GM12878 (cell line): Measurements from ENCODE around the gene PDZRN3. TPM values are rescaled to one million over a fixed set of nuclear protein-coding genes. Genes with fewer than 3 reads are reported as not detected.

Experiments
- BCL11A ChIP-seq: IDR thresholded peaks from 2 replicates; pipeline ENCODE4 v1.6.1; 2011; ENCODE audit warnings: low read depth, low read length
- BHLHE40 ChIP-seq, 2 experiments: fragments of 450-650 bp in 1 of 2; IDR thresholded peaks; 2 replicates each; pipeline ENCODE4 v1.6.1; 2011 to 2017; ENCODE audit warnings: low read depth in 2 of 2, borderline replicate concordance in 1 of 2, improper control_type of control experiment in 1 of 2, low read length in 1 of 2, mild to moderate bottlenecking in 1 of 2
- JUND ChIP-seq: IDR thresholded peaks from 2 replicates; pipeline ENCODE4 v1.6.1; 2012; ENCODE audit warnings: low read depth, mild to moderate bottlenecking, low read length, improper control_type of control experiment, moderate library complexity
- MEF2A ChIP-seq: IDR thresholded peaks from 2 replicates; pipeline ENCODE4 v1.6.1; 2011; ENCODE audit warnings: low read depth, mild to moderate bottlenecking, low read length, moderate library complexity; ENCODE audit not compliant: insufficient read depth
- MTA2 ChIP-seq: fragments of 450-650 bp; IDR thresholded peaks from 2 replicates; pipeline ENCODE4 v1.6.1; 2016; ENCODE audit warnings: low read depth, mild to moderate bottlenecking, moderate library complexity
- MYB ChIP-seq: fragments of 150-350 bp; IDR thresholded peaks from 2 replicates; pipeline ENCODE4 v1.6.1; 2014; ENCODE audit warnings: mild to moderate bottlenecking, low read depth, low read length, borderline replicate concordance
- NFIC ChIP-seq: IDR thresholded peaks from 2 replicates; pipeline ENCODE4 v1.6.1; 2012; ENCODE audit warnings: low read depth, mild to moderate bottlenecking, inconsistent platforms, low read length, moderate library complexity
- NFYA ChIP-seq: IDR thresholded peaks from 2 replicates; pipeline ENCODE4 v1.6.1; 2011; ENCODE audit warnings: low read depth, mild to moderate bottlenecking, low read length, improper control_type of control experiment, borderline replicate concordance
- NFYB ChIP-seq: IDR thresholded peaks from 2 replicates; pipeline ENCODE4 v1.6.1; 2011; ENCODE audit warnings: low read depth, mild to moderate bottlenecking, low read length, improper control_type of control experiment, moderate library complexity; ENCODE audit not compliant: insufficient read depth
- NR2C2 ChIP-seq: IDR thresholded peaks from 2 replicates; pipeline ENCODE4 v1.6.1; 2011; ENCODE audit warnings: borderline replicate concordance, low read depth; ENCODE audit not compliant: control insufficient read depth, insufficient read length
- NRF1 ChIP-seq: conservative IDR thresholded peaks from 2 replicates; pipeline ENCODE4 v1.6.1; 2011; ENCODE audit warnings: mild to moderate bottlenecking, low read depth, low read length, improper control_type of control experiment
- POLR2AphosphoS2 ChIP-seq: IDR thresholded peaks from 2 replicates; pipeline ENCODE4 v1.6.1; 2011; ENCODE audit warnings: low read depth, mild to moderate bottlenecking, low read length, improper control_type of control experiment, moderate library complexity
- RAD21 ChIP-seq: IDR thresholded peaks from 2 replicates; pipeline ENCODE4 v1.6.1; 2011; ENCODE audit warnings: mild to moderate bottlenecking, low read depth, low read length, moderate library complexity; ENCODE audit not compliant: insufficient read depth
- SMAD5 ChIP-seq: IDR thresholded peaks from 2 replicates; pipeline ENCODE4 v1.6.1; 2016; ENCODE audit warnings: antibody characterized with exemption, low read depth
- SPI1 ChIP-seq: IDR thresholded peaks from 2 replicates; pipeline ENCODE4 v1.6.1; 2011; ENCODE audit warnings: low read depth, mild to moderate bottlenecking, low read length, moderate library complexity, borderline replicate concordance; ENCODE audit not compliant: insufficient read depth
- SREBF2 ChIP-seq: IDR thresholded peaks from 2 replicates; pipeline ENCODE4 v1.6.1; 2012; ENCODE audit warnings: mild to moderate bottlenecking, low read length
- TCF3 ChIP-seq: IDR thresholded peaks from 2 replicates; pipeline ENCODE4 v1.6.1; 2012; ENCODE audit warnings: low read depth, mild to moderate bottlenecking, low read length, borderline replicate concordance; ENCODE audit not compliant: insufficient read depth
- ZNF217 ChIP-seq: fragments of 450-650 bp; IDR thresholded peaks from 2 replicates; pipeline ENCODE4 v1.6.1; 2017; ENCODE audit warnings: antibody characterized with exemption, mild to moderate bottlenecking
- polyA plus RNA-seq, 11 experiments: library from polyadenylated mRNA; depleted of rRNA in 4 of 11; unstranded in 6 of 11; stranded (reverse) in 5 of 11; fragments of >200 nt; fragmentation: Nextera tagmentation in 4 of 11; fragmentation: Illumina TruSeq in 1 of 11; extraction: Ambion mirVana in 4 of 11; extraction: Trizol in 1 of 11; gene quantifications; 1 replicate in 1 of 11; 2 replicates in 10 of 11; pipeline versions ENCODE4 v1.2.1 to v1.2.3, GENCODE V29; 2011 to 2016; ENCODE audit warnings: inconsistent platforms in 2 of 11, missing spikeins in 2 of 11, low read depth in 1 of 11
- total RNA-seq, 4 experiments: library from RNA; depleted of rRNA in 3 of 4; stranded (reverse); fragments of >200 nt in 3 of 4; fragmentation: Illumina TruSeq in 1 of 4; extraction: Trizol in 1 of 4; gene quantifications; 2 replicates each; pipeline versions ENCODE4 v1.2.1 to v1.2.3, GENCODE V29; 2013 to 2021
- TF ChIP-seq, protein P1 (sequence below): fragments of 450-650 bp; IDR thresholded peaks from 2 replicates; pipeline ENCODE4 v1.6.1; 2017; ENCODE audit warnings: mild to moderate bottlenecking, low read depth, inconsistent platforms; ENCODE audit not compliant: poor library complexity, severe bottlenecking
- TF ChIP-seq, protein P2 (sequence below): fragments of 450-650 bp; IDR thresholded peaks from 2 replicates; pipeline ENCODE4 v1.6.1; 2016; ENCODE audit warnings: mild to moderate bottlenecking
- TF ChIP-seq, protein P3 (sequence below): fragments of 450-650 bp; IDR thresholded peaks from 2 replicates; pipeline ENCODE4 v1.6.1; 2017; ENCODE audit warnings: borderline replicate concordance

PDZRN3 gene
- total and polyA plus RNA-seq, 10 of the 15 experiments (the other 5 are each of a cell fraction or from before 2014, with no cell fraction given) = 0.07 to 0.37 (median 0.12) TPM; not detected in 6

DNA sequence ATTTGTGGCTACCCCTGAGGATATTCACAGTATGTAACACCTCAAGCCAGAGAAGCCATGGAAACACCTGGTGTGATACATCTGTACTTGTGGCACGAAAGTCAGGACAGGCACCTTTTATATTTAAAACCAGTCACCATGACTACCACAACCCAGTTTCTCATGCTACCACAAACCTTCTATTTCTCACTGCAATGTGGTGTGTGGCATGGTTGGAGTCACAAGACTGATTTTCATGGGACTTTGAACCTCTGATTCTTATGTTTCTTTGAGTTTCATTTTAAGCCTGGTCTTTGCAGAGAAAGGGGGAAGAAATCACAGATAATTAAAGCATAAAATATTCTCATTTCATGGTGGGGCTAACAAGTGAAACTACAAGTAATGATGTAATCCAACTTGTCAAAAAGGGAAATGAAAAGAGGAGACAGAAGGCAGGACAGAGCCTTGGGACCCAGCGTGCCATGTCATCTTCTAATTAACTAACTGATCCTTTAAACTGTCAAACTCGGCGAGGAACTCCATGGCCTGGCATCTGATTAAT lies 175.9 kb downstream of the PDZRN3 start (continued):
- TF ChIP-seq, protein P1, sequence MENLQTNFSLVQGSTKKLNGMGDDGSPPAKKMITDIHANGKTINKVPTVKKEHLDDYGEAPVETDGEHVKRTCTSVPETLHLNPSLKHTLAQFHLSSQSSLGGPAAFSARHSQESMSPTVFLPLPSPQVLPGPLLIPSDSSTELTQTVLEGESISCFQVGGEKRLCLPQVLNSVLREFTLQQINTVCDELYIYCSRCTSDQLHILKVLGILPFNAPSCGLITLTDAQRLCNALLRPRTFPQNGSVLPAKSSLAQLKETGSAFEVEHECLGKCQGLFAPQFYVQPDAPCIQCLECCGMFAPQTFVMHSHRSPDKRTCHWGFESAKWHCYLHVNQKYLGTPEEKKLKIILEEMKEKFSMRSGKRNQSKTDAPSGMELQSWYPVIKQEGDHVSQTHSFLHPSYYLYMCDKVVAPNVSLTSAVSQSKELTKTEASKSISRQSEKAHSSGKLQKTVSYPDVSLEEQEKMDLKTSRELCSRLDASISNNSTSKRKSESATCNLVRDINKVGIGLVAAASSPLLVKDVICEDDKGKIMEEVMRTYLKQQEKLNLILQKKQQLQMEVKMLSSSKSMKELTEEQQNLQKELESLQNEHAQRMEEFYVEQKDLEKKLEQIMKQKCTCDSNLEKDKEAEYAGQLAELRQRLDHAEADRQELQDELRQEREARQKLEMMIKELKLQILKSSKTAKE = peak; percentile 90
- peak; percentile 85; the same call in 1 of the 2 replicates for TF ChIP-seq ZNF217
- TF ChIP-seq MYB = peak; percentile 39; the same call in 1 of the 2 replicates
- TF ChIP-seq NRF1 = no peak
- peak; percentile 99 for TF ChIP-seq MTA2
- TF ChIP-seq SPI1 = peak; percentile 90
- TF ChIP-seq, protein P2, sequence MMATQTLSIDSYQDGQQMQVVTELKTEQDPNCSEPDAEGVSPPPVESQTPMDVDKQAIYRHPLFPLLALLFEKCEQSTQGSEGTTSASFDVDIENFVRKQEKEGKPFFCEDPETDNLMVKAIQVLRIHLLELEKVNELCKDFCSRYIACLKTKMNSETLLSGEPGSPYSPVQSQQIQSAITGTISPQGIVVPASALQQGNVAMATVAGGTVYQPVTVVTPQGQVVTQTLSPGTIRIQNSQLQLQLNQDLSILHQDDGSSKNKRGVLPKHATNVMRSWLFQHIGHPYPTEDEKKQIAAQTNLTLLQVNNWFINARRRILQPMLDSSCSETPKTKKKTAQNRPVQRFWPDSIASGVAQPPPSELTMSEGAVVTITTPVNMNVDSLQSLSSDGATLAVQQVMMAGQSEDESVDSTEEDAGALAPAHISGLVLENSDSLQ = peak; percentile 26; the same call in 1 of the 2 replicates
- TF ChIP-seq, protein P3, sequence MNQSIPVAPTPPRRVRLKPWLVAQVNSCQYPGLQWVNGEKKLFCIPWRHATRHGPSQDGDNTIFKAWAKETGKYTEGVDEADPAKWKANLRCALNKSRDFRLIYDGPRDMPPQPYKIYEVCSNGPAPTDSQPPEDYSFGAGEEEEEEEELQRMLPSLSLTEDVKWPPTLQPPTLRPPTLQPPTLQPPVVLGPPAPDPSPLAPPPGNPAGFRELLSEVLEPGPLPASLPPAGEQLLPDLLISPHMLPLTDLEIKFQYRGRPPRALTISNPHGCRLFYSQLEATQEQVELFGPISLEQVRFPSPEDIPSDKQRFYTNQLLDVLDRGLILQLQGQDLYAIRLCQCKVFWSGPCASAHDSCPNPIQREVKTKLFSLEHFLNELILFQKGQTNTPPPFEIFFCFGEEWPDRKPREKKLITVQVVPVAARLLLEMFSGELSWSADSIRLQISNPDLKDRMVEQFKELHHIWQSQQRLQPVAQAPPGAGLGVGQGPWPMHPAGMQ = no peak
- TF ChIP-seq TCF3 = peak; percentile 89
- no peak for TF ChIP-seq SREBF2
- TF ChIP-seq BHLHE40 (IDR thresholded peaks at IDR 0.05; ENCODE audit: borderline replicate concordance in 1 of 2, low read depth in 2 of 2, low read length in 1 of 2) = peak; percentile 93 to 95
- peak; percentile 86 for TF ChIP-seq NFIC
- TF ChIP-seq MEF2A = peak; percentile 65; the same call in 1 of the 2 replicates
- no peak for TF ChIP-seq SMAD5
- TF ChIP-seq NFYB = no peak
- TF ChIP-seq BCL11A = peak; percentile 82
- TF ChIP-seq POLR2AphosphoS2 = no peak
- peak; percentile 38; the same call in 1 of the 2 replicates for TF ChIP-seq JUND
- TF ChIP-seq RAD21 = no peak
- no peak for TF ChIP-seq NR2C2
- TF ChIP-seq NFYA = no peak
